IgD-negative memory B cell (primary cell): ENCODE data around the gene DISP2. TPM values are rescaled to one million over a fixed set of nuclear protein-coding genes. Genes with fewer than 3 reads are reported as not detected.

Experiments
- H3K27ac Mint-ChIP-seq, 3 donors: one replicate each; pipeline ENCODE4 v1.8.0; 2020 to 2022; ENCODE audit warnings: mild to moderate bottlenecking in 3 of 3, mixed read lengths in 3 of 3, moderate library complexity in 1 of 3
- H3K27me3 Mint-ChIP-seq: one replicate; pipeline ENCODE4 v1.8.0; 2021; ENCODE audit warnings: mixed read lengths
- H3K36me3 Mint-ChIP-seq: one replicate; pipeline ENCODE4 v1.8.0; 2020; ENCODE audit warnings: mild to moderate bottlenecking, mixed read lengths
- H3K4me1 Mint-ChIP-seq, 3 donors: one replicate each; pipeline ENCODE4 v1.8.0; 2020 to 2022; ENCODE audit warnings: mixed read lengths in 3 of 3, mild to moderate bottlenecking in 1 of 3
- H3K4me3 Mint-ChIP-seq, 4 donors: one replicate each; pipeline ENCODE4 v1.8.0; 2020 to 2022; ENCODE audit warnings: mild to moderate bottlenecking in 4 of 4, mixed read lengths in 4 of 4, moderate library complexity in 3 of 4
- H3K9me3 Mint-ChIP-seq, 3 donors: one replicate each; pipeline ENCODE4 v1.8.0; 2020 to 2021; ENCODE audit warnings: mixed read lengths in 3 of 3, mild to moderate bottlenecking in 1 of 3
- polyA plus RNA-seq: library from polyadenylated mRNA; unstranded; fragments of 300-500 nt; fragmentation: Illumina TruSeq; gene quantifications from one replicate; pipeline ENCODE4 v1.2.3, GENCODE V29; 2021

DISP2 gene
- polyA plus RNA-seq, 1 donor from 2014 or later: 0.19 TPM

GRCh38 chr15:40333922-40334492 lies 24.0 kb upstream of the DISP2 start:
- peaks cover 1% of the 10 kb centered on the region for H3K36me3 Mint-ChIP-seq
- H3K27me3 Mint-ChIP-seq: peaks cover 3% of the 10 kb centered on the region
- no peak overlapping the region for H3K27ac Mint-ChIP-seq
- no peaks in the 10 kb centered on the region for H3K9me3 Mint-ChIP-seq
- peak overlapping the region in 2 of 4 donors; percentile 67 to 70 for H3K4me3 Mint-ChIP-seq
- H3K4me1 Mint-ChIP-seq: peaks cover 4 to 12% (median 12%) of the 10 kb centered on the region in 3 donors

- peak overlapping the region in 1 of 4 donors; percentile 67 for H3K4me3 Mint-ChIP-seq
- no peak overlapping the region for H3K27ac Mint-ChIP-seq
- H3K9me3 Mint-ChIP-seq: no peaks in the 10 kb centered on the region
- peaks cover 4 to 12% (median 12%) of the 10 kb centered on the region in 3 donors for H3K4me1 Mint-ChIP-seq
- H3K36me3 Mint-ChIP-seq: no peaks in the 10 kb centered on the region
- H3K27me3 Mint-ChIP-seq: peaks cover 3% of the 10 kb centered on the region
These were observed 23.5 kb upstream of the DISP2 start for GRCh38 chr15:40334541-40334940.

- Mint-ChIP-seq H3K27ac (no peak overlapping the region), H3K9me3 (no peaks in the 10 kb centered on the region), H3K36me3 (no peaks in the 10 kb centered on the region), H3K4me3 (peak overlapping the region in 2 of 4 donors; percentile 21 to 81), H3K27me3 (peaks cover 3% of the 10 kb centered on the region), H3K4me1 (peaks cover 4 to 12% (median 12%) of the 10 kb centered on the region in 3 donors)
These were observed 22.9 kb upstream of the DISP2 start for GRCh38 chr15:40334941-40335795.

GRCh38 chr15:40335938-40336743 lies 21.9 kb upstream of the DISP2 start:
- H3K27me3 Mint-ChIP-seq: peaks cover 3% of the 10 kb centered on the region
- peaks cover 4 to 12% (median 12%) of the 10 kb centered on the region in 3 donors for H3K4me1 Mint-ChIP-seq
- H3K9me3 Mint-ChIP-seq: no peaks in the 10 kb centered on the region
- H3K36me3 Mint-ChIP-seq: no peaks in the 10 kb centered on the region
- H3K27ac Mint-ChIP-seq: no peak overlapping the region
- H3K4me3 Mint-ChIP-seq: no peak overlapping the region

DNA sequence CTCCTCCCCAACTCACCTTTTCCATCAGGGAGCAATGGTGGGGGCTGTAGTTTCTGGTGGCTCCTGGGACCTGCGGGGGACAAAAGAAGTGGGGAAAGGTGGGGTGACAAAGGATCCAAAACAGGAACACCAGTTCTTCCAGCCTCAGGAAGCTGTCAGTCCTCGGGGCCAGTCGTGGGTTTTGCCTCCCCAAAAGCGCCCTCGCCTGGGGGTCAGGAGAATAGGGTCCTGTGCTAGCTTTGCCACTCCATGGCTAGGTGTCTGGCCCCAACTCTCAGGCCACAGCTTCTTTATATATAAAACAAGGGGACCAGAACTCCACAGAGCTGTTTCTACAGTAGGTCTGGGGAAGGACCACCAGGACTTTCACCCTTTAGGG lies 21.3 kb upstream of the DISP2 start:
- no peaks in the 10 kb centered on the region for H3K36me3 Mint-ChIP-seq
- peaks cover 4 to 12% (median 12%) of the 10 kb centered on the region in 3 donors for H3K4me1 Mint-ChIP-seq
- peaks cover 3% of the 10 kb centered on the region for H3K27me3 Mint-ChIP-seq
- H3K9me3 Mint-ChIP-seq: no peaks in the 10 kb centered on the region
- no peak overlapping the region for H3K27ac Mint-ChIP-seq
- no peak overlapping the region for H3K4me3 Mint-ChIP-seq

GRCh38 chr15:40337597-40337996 lies 20.4 kb upstream of the DISP2 start:
- Mint-ChIP-seq H3K9me3 (no peaks in the 10 kb centered on the region), H3K36me3 (no peaks in the 10 kb centered on the region), H3K4me3 (peak overlapping the region in 1 of 4 donors; percentile 65), H3K4me1 (peaks cover 4 to 12% (median 12%) of the 10 kb centered on the region in 3 donors), H3K27me3 (peaks cover 3% of the 10 kb centered on the region), H3K27ac (no peak overlapping the region)

GRCh38 chr15:40338041-40338657 lies 19.9 kb upstream of the DISP2 start:
- Mint-ChIP-seq H3K27ac (peak overlapping the region in 1 of 3 donors; percentile 26), H3K4me3 (peak overlapping the region in 2 of 4 donors; percentile 65 to 74)

GRCh38 chr15:40338921-40339620 lies 18.9 kb upstream of the DISP2 start:
- H3K27me3 Mint-ChIP-seq: peaks cover 3% of the 10 kb centered on the region

More at GRCh38 chr15:40338041-40338657, 19.9 kb upstream of the DISP2 start:
- H3K9me3 Mint-ChIP-seq: no peaks in the 10 kb centered on the region
- peaks cover 4 to 12% (median 12%) of the 10 kb centered on the region in 3 donors for H3K4me1 Mint-ChIP-seq
- peaks cover 3% of the 10 kb centered on the region for H3K27me3 Mint-ChIP-seq
- H3K36me3 Mint-ChIP-seq: no peaks in the 10 kb centered on the region

DNA sequence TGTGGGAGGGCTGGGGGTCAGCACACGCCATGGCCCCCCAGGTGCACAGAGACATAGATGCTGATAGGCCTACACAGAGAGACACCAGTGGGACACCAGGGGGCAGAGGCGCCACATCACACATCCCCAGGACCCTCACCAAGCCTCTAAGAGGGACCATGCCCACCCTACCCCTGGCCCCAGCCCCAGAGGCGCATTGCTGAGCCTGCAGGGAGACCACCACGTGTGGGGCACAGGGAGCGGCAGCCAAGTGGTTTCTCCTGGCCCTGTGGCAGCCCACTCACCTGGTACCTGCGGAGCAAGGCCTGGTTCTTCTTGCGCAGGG lies 18.4 kb upstream of the DISP2 start:
- Mint-ChIP-seq H3K36me3 (no peaks in the 10 kb centered on the region), H3K4me1 (peaks cover 2 to 6% (median 4%) of the 10 kb centered on the region in 3 donors), H3K9me3 (no peaks in the 10 kb centered on the region), H3K4me3 (no peak overlapping the region), H3K27ac (no peak overlapping the region), H3K27me3 (peaks cover 2% of the 10 kb centered on the region)

More at GRCh38 chr15:40338921-40339620, 18.9 kb upstream of the DISP2 start:
- Mint-ChIP-seq H3K27ac (no peak overlapping the region), H3K4me1 (peaks cover 4 to 7% (median 5%) of the 10 kb centered on the region in 3 donors), H3K9me3 (no peaks in the 10 kb centered on the region), H3K4me3 (no peak overlapping the region), H3K36me3 (no peaks in the 10 kb centered on the region)

DNA sequence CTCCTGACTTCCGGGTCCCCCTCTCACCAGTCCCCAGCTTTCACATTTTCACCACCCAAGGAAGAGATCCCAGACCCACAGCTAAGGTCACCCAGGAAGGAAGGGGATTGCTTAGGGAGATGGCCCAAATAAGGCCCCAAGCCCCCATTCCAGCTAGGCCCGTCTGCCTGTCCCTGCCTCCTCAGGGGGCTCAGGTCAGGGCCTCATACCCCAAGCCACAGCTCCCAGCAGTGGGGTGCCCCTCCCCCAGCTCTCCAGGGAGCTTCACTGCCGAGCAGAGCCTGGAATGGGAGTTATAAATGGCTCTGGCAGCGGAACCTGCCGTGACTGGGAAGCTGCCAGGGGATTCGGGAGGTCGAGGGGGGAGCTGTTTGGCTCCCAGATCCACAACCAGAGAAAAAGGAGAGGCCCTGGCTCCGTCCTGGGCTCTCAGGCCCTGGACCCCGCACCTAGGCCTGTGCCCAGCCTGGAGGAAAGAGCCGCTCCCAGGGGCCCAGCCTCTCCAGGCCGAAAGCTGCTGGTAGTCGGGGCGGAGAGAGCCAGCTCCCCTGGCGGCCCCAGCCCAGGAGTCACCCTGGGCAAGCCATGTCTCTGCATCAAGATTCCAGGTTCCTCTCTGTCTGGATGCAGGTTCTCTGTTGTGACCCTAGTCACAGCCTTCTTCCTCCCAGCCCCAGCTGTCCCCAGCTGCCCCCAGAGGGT lies 17.8 kb upstream of the DISP2 start:
- no peaks in the 10 kb centered on the region for H3K36me3 Mint-ChIP-seq
- no peak overlapping the region for H3K27ac Mint-ChIP-seq
- H3K4me1 Mint-ChIP-seq: peaks cover 2 to 7% (median 4%) of the 10 kb centered on the region in 3 donors
- H3K9me3 Mint-ChIP-seq: no peaks in the 10 kb centered on the region
- H3K27me3 Mint-ChIP-seq: peaks cover 2% of the 10 kb centered on the region
- H3K4me3 Mint-ChIP-seq: no peak overlapping the region

DNA sequence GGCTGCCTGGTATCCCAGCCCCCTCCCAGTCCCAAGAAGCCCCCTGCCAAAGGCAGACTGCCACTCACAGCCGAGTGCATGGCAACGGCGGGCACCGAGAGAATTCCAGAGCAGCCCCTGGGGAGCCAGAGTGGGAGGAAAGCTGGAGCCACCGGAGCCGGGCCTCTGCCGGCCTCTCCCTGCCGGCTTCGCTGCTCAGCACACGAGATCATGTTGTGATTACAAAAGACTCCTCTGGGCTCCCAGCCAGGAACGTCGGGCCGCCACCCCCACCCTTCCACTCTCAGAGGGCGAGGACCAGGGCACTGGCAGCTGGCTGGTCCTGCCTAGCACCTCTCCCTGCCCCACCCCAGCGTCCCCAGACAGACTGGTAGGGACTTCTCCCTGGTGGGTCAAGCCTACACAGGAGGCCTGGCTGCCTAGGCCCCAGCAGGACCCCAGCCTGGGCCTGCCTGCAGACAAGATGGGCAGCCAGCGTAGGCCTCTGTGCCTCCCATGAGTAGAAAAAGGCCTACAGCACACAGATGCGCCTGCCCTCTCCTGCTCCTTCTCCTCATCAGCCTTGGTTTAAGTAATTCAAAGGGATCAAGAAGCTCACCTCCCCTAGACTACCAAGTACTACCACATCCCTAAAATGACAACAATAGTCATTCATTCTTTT lies 17.1 kb upstream of the DISP2 start, which contains the start of gene CCDC9B:
Gene CCDC9B (minus strand): TSS at position 200 of the 661 bp plus-strand sequence. CDS start 120 bp downstream, at position 80.
- Mint-ChIP-seq H3K36me3 (no peaks in the 10 kb centered on the region), H3K4me3 (no peak within 1 kb of the TSS), H3K27ac (peak within 1 kb of the TSS in 1 of 3 donors; percentile 9), H3K9me3 (no peaks in the 10 kb centered on the region), H3K4me1 (peaks cover 2 to 7% (median 4%) of the 10 kb centered on the region in 3 donors), H3K27me3 (peaks cover 2% of the 10 kb centered on the region)

DNA sequence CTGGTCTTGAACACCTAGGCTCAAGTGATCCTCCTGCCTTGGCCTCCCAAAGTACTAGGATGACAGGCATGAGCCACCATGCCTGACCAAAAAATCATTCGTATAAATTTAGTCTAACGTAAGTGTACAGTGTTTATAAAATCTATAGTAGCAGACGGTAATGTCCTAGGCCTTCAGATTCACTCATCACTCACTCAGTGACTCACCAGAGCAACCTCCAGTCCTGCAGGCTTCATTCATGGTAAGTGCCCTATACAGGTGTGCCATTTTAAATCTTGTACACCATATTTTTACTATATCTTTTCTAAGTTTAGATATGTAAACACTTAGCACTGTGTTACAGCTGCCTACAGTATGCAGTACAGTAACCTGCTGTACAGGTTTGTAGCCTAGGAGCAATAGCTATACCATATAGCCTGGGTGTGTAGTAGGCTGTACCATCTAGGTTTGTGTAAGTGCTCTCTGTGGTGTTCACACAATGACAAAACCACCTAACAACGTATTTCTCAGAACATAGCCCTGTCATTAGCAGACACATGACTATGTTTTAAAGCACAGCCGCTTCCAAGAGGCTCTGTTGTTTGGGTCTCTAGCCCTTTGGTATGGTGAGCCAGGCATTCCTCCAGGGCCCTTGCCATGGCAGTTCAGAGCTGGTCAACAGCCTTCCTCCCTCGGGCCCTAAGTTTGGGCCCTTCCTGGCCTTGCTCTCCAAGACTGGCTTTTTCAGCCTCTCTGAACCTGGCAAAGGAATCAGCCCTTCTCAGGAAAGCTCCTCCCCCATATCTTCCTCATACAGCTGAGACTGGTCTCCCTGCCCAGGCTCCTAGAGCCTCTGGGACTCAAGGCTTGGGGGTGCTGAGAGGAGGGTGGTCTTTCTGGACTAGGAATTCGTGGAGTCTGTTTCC lies 15.4 kb upstream of the DISP2 start:
- H3K4me1 Mint-ChIP-seq: peaks cover 2 to 7% (median 2%) of the 10 kb centered on the region in 3 donors
- peaks cover 2% of the 10 kb centered on the region for H3K27me3 Mint-ChIP-seq
- no peak overlapping the region for H3K4me3 Mint-ChIP-seq
- no peak overlapping the region for H3K27ac Mint-ChIP-seq
- H3K36me3 Mint-ChIP-seq: peaks cover 3% of the 10 kb centered on the region
- no peaks in the 10 kb centered on the region for H3K9me3 Mint-ChIP-seq
